Colonic mucosa (tissue), 4 donors: ENCODE measurements around the gene LYSMD4. TPM values are rescaled to one million over a fixed set of nuclear protein-coding genes. Genes with fewer than 3 reads are reported as not detected.
"Not testable (repeated sequence)": the region's sequence is repeated elsewhere in the genome, so short reads cannot be mapped to it uniquely, and the experiment has no call there.

Experiments used
- DNase-seq: peaks from one replicate; pipeline ENCODE4 v3.0.0-alpha.2; 2020
- H3K27ac ChIP-seq: fragments of 200-600 bp; one replicate; pipeline ENCODE4 v1.8.0; 2021
- H3K27me3 ChIP-seq: fragments of 200-600 bp; one replicate; pipeline ENCODE4 v1.8.0; 2021
- H3K36me3 ChIP-seq: fragments of 200-600 bp; one replicate; pipeline ENCODE4 v1.8.0; 2021
- H3K4me1 ChIP-seq: fragments of 200-600 bp; one replicate; pipeline ENCODE4 v1.8.0; 2021; ENCODE audit warnings: mild to moderate bottlenecking
- H3K4me3 ChIP-seq: fragments of 200-600 bp; one replicate; pipeline ENCODE4 v1.8.0; 2021
- H3K9ac ChIP-seq, 2 donors: one replicate each; pipeline ENCODE4 v1.7.0; 2013; ENCODE audit warnings: control low read depth in 2 of 2, low read depth in 2 of 2, low read length in 2 of 2
- H3K9me3 ChIP-seq: fragments of 200-600 bp; one replicate; pipeline ENCODE4 v1.8.0; 2021
- CTCF ChIP-seq: fragments of 200-600 bp; IDR thresholded peaks from one replicate; pipeline ENCODE4 v1.8.0; 2022; ENCODE audit warnings: antibody characterized with exemption, mild to moderate bottlenecking
- intact Hi-C: fragments of 100-400 bp; cut with DNase I; formaldehyde crosslinking; loops from one replicate; pipeline ENCODE4 v1.14.1; 2022
- total RNA-seq, 2 donors: library from RNA; stranded (reverse); fragmentation: NEBNext Ultra II Directional in 1 of 2; extraction: Animal tissue kit (Norgen Biotek cat#: 25700) in 1 of 2; gene quantifications; one replicate each; pipeline ENCODE4 v1.2.1, GENCODE V29; 2021
- donor health status: healthy.
- donor health status: DM: no; HTN: no; CAD: no.
- donor health status: DM: no; HTN: no; CAD: no.

LYSMD4 gene
- 1 to 10 TPM; 8.2 to 9.1 TPM for total RNA-seq

- H3K4me3 ChIP-seq, result peak within 1 kb of the TSS; percentile 92
- H3K9ac ChIP-seq, result peak within 1 kb of the TSS; percentile 83 to 89
- no peaks in the 10 kb centered on the region for H3K27me3 ChIP-seq
- H3K9me3 ChIP-seq, result no peaks in the 10 kb centered on the region
- intact Hi-C loops, result no loop called here
- no peaks in the 10 kb centered on the region for H3K4me1 ChIP-seq
- peak within 1 kb of the TSS; percentile 92 for H3K27ac ChIP-seq
- no peaks in the 10 kb centered on the region for H3K36me3 ChIP-seq
- TF ChIP-seq CTCF, result no peak
- DNase-seq, result peak; percentile 99
Measured at GRCh38 chr15:99733268-99734039, at the start of gene LYSMD4. Gene LYSMD4 (minus strand): TSS chr15:99733437. CDS start chr15:99731999, 1,438 bp downstream.

GRCh38 chr15:99782029-99782428 lies 48.8 kb upstream of the LYSMD4 start:
- DNase-seq, intact Hi-C loops, H3K27me3 ChIP-seq, H3K4me3 ChIP-seq, H3K27ac ChIP-seq, H3K9me3 ChIP-seq, H3K4me1 ChIP-seq, H3K36me3 ChIP-seq, H3K9ac ChIP-seq: not testable (repeated sequence)

- no peak for DNase-seq
- TF ChIP-seq CTCF, result no peak
- H3K27me3 ChIP-seq, result no peaks in the 10 kb centered on the region
- H3K4me3 ChIP-seq, result no peak overlapping the region
- H3K27ac ChIP-seq, result no peak overlapping the region
- H3K36me3 ChIP-seq, result no peaks in the 10 kb centered on the region
- H3K9me3 ChIP-seq, result no peaks in the 10 kb centered on the region
- H3K9ac ChIP-seq, result no peak overlapping the region
- no peaks in the 10 kb centered on the region for H3K4me1 ChIP-seq
- intact Hi-C loops, result no loop called here
Measured at GRCh38 chr15:99777144-99777543, 43.9 kb upstream of the LYSMD4 start.

GRCh38 chr15:99764522-99764921 lies 31.3 kb upstream of the LYSMD4 start:
- H3K9me3 ChIP-seq, result no peaks in the 10 kb centered on the region
- intact Hi-C loops, result no loop called here
- TF ChIP-seq CTCF, result no peak

GRCh38 chr15:99763827-99764226 lies 30.6 kb upstream of the LYSMD4 start:
- Histone ChIP-seq H3K4me3 (no peak overlapping the region), H3K27me3 (no peaks in the 10 kb centered on the region), H3K9ac (no peak overlapping the region), H3K9me3 (no peaks in the 10 kb centered on the region), H3K4me1 (no peaks in the 10 kb centered on the region), H3K36me3 (no peaks in the 10 kb centered on the region), H3K27ac (no peak overlapping the region)
- TF ChIP-seq CTCF, result no peak
- DNase-seq, result no peak
- intact Hi-C loops, result no loop called here

More at GRCh38 chr15:99764522-99764921, 31.3 kb upstream of the LYSMD4 start:
- Histone ChIP-seq H3K36me3 (no peaks in the 10 kb centered on the region), H3K4me3 (no peak overlapping the region), H3K27ac (no peak overlapping the region), H3K27me3 (no peaks in the 10 kb centered on the region), H3K9ac (no peak overlapping the region), H3K4me1 (no peaks in the 10 kb centered on the region)
- no peak for DNase-seq

GRCh38 chr15:99762288-99762687 lies 29.1 kb upstream of the LYSMD4 start:
- no peaks in the 10 kb centered on the region for H3K36me3 ChIP-seq
- H3K9ac ChIP-seq, result no peak overlapping the region
- H3K4me3 ChIP-seq, result no peak overlapping the region
- no peak for DNase-seq
- H3K9me3 ChIP-seq, result no peaks in the 10 kb centered on the region
- TF ChIP-seq CTCF, result no peak
- no peaks in the 10 kb centered on the region for H3K27me3 ChIP-seq
- no peak overlapping the region for H3K27ac ChIP-seq
- H3K4me1 ChIP-seq, result no peaks in the 10 kb centered on the region
- intact Hi-C loops, result no loop called here
